A204.1 (cell line): Measurements from ENCODE around the gene NLK.
A peak's percentile ranks its signal among the peaks of the same experiment; 100 is the strongest.
"Not testable (repeated sequence)": the region's sequence is repeated elsewhere in the genome, so short reads cannot be mapped to it uniquely, and the experiment has no call there.

Experiments used
- FAIRE-seq: peaks from 2 replicates; lab custom pipeline; 2012; peaks lifted over from hg19 to GRCh38; lab: Jason Lieb, UNC

Gene NLK

DNA sequence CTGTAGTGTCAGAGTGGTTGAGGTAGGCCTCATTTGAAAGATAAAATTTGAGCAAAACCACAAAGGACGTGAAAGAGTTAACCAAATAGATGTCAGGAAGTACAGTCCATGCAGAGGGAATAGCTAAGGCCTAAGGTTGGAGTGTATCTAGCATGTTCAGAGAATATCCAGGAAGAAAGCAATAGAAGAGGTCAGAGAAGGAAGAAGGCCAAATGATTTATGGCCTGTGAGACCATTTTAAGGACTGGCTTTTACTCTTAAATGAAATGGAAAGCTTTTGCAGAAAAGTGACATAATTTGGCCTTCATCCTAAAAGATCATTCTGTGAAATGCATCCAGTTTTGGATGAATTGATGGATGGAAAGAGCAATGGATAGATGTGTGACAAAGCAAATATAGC, 116.5 kb downstream of the NLK start:
- no peak for FAIRE-seq

DNA sequence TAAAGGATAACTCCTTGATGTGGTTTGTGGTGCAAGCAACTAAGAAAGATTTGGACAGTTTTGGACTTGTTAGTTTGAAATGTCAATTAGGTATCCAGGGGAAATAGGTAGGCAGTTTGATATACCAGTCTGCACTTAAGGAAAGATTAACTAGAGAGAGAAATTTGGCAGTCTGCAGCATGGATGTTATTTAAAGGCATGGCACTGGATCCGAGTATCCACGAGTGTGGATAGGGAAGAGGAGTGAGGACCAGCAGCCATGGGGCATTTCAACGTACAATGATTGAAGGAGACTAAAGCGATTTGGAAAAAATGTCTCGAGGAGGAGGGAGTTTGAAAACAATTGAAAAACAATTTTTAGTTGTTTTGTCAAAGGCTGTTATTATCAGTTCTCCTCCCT, 117.4 kb downstream of the NLK start:
- no peak for FAIRE-seq

DNA sequence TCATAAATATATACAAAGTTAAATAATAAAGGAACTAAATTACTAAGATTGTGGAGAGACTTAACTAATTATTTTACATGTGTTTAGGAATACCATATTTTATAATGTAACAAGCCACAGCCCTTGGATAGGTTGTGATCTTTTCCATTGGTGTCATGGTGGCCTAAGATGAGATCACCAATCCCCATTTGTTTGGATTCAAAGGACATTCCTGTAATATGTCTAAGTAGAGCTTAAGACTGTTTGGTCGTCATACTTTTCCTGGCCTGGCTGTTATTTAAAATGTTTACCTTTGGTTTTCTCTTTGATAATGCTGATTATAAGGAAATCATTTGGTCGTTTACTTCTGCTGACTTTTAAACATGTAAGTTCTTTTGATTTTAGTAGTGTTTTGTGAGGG, 118.1 kb downstream of the NLK start:
- FAIRE-seq: no peak

DNA sequence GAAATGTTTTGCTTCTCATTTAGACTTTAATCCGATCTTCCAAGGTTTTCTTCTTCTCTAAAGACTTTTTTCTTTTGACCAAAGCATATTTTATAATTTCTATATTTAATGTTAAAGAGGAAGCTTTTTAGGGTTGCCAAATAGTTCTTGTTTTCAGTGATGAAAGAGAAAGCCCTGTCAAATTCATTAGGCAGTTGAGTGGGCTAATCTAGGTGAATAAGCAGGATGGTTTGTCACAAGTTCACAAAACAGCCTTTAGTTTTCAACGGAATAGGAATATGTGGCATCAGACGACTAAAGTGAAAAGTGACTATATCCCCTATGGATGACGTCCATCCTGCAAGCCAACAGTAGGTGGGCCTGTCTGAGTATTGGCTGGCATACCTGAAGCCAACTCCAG, 118.8 kb downstream of the NLK start:
- no peak for FAIRE-seq

DNA sequence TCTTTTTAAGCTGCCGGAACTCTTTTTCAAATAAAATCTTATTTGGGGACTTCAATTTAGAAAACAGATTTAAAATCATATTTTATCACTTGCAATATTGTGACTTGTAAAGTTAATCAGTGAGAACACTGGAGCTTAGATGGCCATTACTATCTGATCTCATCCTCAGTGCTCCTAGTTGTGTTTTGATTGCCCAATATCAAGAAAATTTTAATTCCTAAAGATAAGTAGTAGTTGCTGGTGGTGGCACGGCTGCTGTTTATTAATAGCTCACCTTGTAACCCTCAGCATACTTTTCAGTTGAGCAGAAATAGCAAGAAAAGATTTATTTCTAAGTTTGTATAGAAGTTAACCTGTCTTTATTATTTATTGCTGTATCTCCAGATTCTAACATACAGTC, 124.0 kb downstream of the NLK start:
- FAIRE-seq: peak; percentile 44

GRCh38 chr17:28169621-28170349, 127.3 kb downstream of the NLK start:
- no peak for FAIRE-seq

DNA sequence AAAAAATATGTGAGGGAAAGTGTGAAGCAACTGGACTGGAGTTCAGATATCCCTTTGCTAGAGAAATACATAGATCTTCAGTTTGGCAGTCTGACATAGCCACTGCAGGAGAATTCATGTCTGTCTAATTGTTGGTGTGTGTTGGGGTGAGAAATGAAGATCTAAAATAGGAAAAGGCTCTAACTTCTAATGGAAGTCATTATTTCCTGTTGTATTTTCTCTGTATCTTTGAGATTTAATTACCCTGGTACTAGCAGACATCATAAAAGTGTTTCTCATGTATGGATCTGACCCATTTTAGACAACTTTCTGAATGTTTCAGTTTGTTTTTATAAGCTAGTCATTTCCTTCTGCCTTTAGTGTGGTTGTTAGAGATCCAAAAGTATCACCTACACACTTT, 128.3 kb downstream of the NLK start:
- no peak for FAIRE-seq

- FAIRE-seq: no peak
Measured at GRCh38 chr17:28173031-28173561, 130.6 kb downstream of the NLK start.

DNA sequence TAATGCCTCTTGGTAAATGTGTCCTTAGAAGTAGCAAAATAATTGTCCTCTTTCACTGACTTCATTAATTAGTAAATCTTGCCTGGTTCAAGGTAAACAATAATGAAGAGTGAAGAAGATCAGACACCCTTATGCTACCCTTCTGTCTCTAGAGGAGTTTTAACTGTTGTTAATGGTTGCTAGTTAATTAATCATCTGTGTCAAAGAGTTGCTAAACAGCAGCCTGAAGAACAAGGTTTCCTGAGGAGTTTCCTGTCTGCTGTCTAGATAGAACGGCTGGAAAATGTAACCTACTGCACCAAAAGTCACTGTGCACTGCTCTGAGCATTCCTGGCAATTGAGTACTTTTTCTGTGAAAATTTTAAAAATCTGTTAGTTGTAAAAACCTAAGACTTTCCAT, 131.3 kb downstream of the NLK start:
- no peak for FAIRE-seq

GRCh38 chr17:28174352-28175046, 132.0 kb downstream of the NLK start:
- no peak for FAIRE-seq

GRCh38 chr17:28177351-28177750, 134.9 kb downstream of the NLK start:
- no peak for FAIRE-seq

- no peak for FAIRE-seq
Measured at GRCh38 chr17:28178800-28179199, 136.3 kb downstream of the NLK start.

DNA sequence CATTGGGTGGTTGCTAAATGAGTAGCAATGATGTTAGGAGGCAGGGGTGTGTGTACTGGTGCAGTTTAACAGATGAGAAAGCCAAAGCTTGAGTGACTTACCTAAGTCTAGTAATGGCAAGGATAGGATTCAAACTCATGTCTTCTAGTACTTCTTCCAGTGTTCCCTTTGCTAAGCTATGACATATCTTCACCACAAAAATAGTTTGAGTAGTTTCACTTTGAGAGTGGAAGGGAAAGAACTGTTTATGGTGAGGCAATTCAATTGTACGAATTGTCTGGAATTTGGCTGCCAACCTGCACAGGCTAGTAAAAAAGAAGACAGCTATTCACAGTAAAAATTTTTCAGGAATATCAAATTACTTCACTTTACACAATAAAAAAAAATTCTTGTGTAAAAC, 138.0 kb downstream of the NLK start:
- FAIRE-seq: no peak

- no peak for FAIRE-seq
Measured at GRCh38 chr17:28181568-28181967, 139.1 kb downstream of the NLK start.

GRCh38 chr17:28182559-28182958, 140.1 kb downstream of the NLK start:
- no peak for FAIRE-seq

- no peak for FAIRE-seq
Measured at GRCh38 chr17:28185658-28186057, 143.2 kb downstream of the NLK start.

DNA sequence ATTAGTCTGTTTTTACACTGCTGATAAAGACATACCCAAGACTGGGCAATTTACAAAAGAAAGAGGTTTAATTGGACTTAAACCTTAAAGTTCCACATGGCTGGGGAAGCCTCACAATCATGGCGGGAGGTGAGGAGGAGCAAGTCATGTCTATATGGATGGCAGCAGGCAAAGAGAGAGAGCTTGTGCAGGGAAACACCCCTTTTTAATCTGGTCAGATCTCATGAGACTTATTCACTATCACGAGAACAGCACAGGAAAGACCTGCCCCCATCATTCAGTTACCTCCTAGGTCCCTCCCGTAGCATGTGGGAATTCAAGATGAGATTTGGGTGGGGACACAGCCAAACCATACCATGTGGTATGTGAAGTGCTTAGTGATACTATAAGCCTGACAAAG, 144.0 kb downstream of the NLK start:
- not testable (repeated sequence) for FAIRE-seq

DNA sequence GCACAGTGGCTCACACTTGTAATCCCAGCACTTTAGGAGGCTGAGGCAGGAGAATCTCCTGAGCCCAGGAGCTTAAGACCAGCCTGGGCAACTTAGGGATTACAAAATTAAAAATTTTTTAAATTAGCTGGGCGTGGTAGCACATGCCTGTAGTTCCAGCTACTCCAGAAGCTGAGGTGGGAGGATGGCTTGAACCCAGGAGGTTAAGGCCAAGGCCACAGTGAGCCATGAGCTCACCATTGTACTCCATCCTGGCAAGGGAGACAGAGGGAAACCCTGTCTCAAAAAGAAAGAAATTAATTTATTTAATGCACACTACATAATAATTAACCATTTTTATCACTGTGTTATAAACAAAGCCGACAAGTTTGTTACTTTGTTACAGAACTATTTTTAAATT, 145.5 kb downstream of the NLK start:
- no peak for FAIRE-seq

GRCh38 chr17:28188841-28189263, 146.4 kb downstream of the NLK start:
- no peak for FAIRE-seq

- no peak for FAIRE-seq
Measured at GRCh38 chr17:28189667-28190066, 147.2 kb downstream of the NLK start.

DNA sequence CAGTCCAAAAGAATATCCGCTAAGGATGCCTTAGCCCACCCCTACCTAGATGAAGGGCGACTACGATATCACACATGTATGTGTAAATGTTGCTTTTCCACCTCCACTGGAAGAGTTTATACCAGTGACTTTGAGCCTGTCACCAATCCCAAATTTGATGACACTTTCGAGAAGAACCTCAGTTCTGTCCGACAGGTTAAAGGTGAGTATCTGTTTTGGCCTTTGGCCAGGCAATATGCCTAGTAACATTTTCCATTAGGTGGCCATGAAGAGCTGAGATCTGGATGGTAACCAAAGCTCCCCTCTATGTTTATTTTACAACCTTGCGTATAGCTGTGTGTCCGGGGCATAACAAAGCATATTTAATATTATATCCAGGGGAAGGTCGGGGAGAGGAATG, 148.5 kb downstream of the NLK start:
- no peak for FAIRE-seq

DNA sequence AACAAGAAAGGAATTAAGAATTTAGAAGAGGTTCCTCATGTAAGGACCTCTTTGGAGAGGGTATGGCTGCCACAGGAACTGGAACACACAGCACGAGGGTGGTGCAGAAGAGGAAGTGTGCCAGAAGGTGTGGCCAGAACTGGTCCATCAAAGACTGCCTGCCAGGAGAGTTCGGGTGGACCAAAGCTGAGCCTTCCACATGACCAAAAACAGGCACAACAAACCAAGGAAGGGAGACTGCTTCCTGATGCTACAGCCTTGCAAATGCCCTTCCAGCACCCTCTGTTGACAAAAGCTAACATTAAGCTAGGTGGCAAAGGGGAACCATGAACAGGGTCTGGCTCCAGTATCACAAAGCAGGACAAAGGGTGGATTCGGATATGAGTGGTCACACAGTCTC, 150.8 kb downstream of the NLK start:
- no peak for FAIRE-seq

DNA sequence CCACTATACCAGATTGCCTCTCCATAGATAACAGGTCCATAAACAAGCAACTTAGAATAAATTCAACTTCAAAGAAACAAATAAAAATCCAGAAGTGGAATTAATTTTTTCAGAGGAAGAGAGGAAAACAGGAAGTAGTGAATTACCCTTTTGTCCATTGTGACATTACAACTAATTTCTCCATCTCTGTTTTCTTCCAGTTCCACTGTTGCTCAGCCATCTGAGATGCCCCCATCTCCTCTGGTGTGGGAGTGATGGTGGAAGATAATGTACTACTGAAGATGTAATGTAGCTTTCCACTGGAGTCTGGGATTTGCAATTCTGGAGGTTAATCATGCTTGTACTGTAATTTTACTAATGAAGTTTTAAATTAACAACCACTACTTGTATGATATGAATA, 151.9 kb downstream of the NLK start:
- no peak for FAIRE-seq

GRCh38 chr17:28196636-28197035, 154.2 kb downstream of the NLK start:
- FAIRE-seq: no peak
